HEK293 (cell line): ENCODE results near the gene NOC2L.

ENCODE experiments used
- BCL11A ChIP-seq: fragments of 450-650 bp; formaldehyde crosslinking; IDR thresholded peaks from 2 replicates; pipeline ENCODE4 v1.5.1; 2016; ENCODE audit warnings: low read depth, missing biosample characterization, missing genetic modification characterization
- KLF10 ChIP-seq: fragments of 450-650 bp; IDR thresholded peaks from 2 replicates; pipeline ENCODE4 v1.5.1; 2018; ENCODE audit warnings: missing biosample characterization, mild to moderate bottlenecking, missing genetic modification characterization
- MYNN ChIP-seq: fragments of 450-650 bp; formaldehyde crosslinking; IDR thresholded peaks from 2 replicates; pipeline ENCODE4 v1.5.1; 2016; ENCODE audit warnings: missing biosample characterization, missing genetic modification characterization, borderline replicate concordance
- MZF1 ChIP-seq: fragments of 450-650 bp; formaldehyde crosslinking; IDR thresholded peaks from 2 replicates; pipeline ENCODE4 v1.5.1; 2017; ENCODE audit warnings: missing biosample characterization, missing genetic modification characterization, borderline replicate concordance
- OSR2 ChIP-seq: fragments of 450-650 bp; formaldehyde crosslinking; IDR thresholded peaks from 2 replicates; pipeline ENCODE4 v1.5.1; 2016; ENCODE audit warnings: missing biosample characterization, missing genetic modification characterization
- PRDM1 ChIP-seq: fragments of 450-650 bp; formaldehyde crosslinking; IDR thresholded peaks from 2 replicates; pipeline ENCODE4; 2016; ENCODE audit warnings: missing biosample characterization, missing genetic modification characterization
- RBAK ChIP-seq: fragments of 450-650 bp; formaldehyde crosslinking; IDR thresholded peaks from 2 replicates; pipeline ENCODE4 v1.5.1; 2016; ENCODE audit warnings: missing biosample characterization, missing genetic modification characterization
- REPIN1 ChIP-seq: fragments of 450-650 bp; formaldehyde crosslinking; IDR thresholded peaks from 2 replicates; pipeline ENCODE4 v1.5.1; 2017; ENCODE audit warnings: missing biosample characterization, missing genetic modification characterization, low read depth
- SALL2 ChIP-seq: fragments of 450-650 bp; formaldehyde crosslinking; IDR thresholded peaks from 2 replicates; pipeline ENCODE4 v1.5.0; 2017; ENCODE audit warnings: missing biosample characterization, mild to moderate bottlenecking, missing genetic modification characterization, borderline replicate concordance
- SP2 ChIP-seq: fragments of 450-650 bp; formaldehyde crosslinking; IDR thresholded peaks from 2 replicates; pipeline ENCODE4 v1.5.1; 2016; ENCODE audit warnings: missing biosample characterization, missing genetic modification characterization
- YY1 ChIP-seq: fragments of 450-650 bp; formaldehyde crosslinking; IDR thresholded peaks from 2 replicates; pipeline ENCODE4 v1.5.1; 2018; ENCODE audit warnings: missing biosample characterization, missing genetic modification characterization
- ZBTB48 ChIP-seq: fragments of 450-650 bp; formaldehyde crosslinking; IDR thresholded peaks from 2 replicates; pipeline ENCODE4 v1.5.1; 2016; ENCODE audit warnings: missing biosample characterization, missing genetic modification characterization
- ZNF138 ChIP-seq: fragments of 450-650 bp; formaldehyde crosslinking; IDR thresholded peaks from 2 replicates; pipeline ENCODE4 v1.5.1; 2016; ENCODE audit warnings: missing biosample characterization, missing genetic modification characterization, borderline replicate concordance
- ZNF175 ChIP-seq: fragments of 450-650 bp; formaldehyde crosslinking; IDR thresholded peaks from 2 replicates; pipeline ENCODE4 v1.5.1; 2016; ENCODE audit warnings: missing biosample characterization, missing genetic modification characterization
- ZNF184 ChIP-seq: fragments of 450-650 bp; IDR thresholded peaks from 2 replicates; pipeline ENCODE4 v1.5.1; 2018; ENCODE audit warnings: missing biosample characterization, mild to moderate bottlenecking, missing genetic modification characterization
- ZNF239 ChIP-seq: fragments of 450-650 bp; formaldehyde crosslinking; IDR thresholded peaks from 2 replicates; pipeline ENCODE4 v1.5.1; 2016; ENCODE audit warnings: missing biosample characterization, missing genetic modification characterization
- ZNF324 ChIP-seq: fragments of 450-650 bp; formaldehyde crosslinking; IDR thresholded peaks from 2 replicates; pipeline ENCODE4 v1.5.1; 2016; ENCODE audit warnings: missing biosample characterization, missing genetic modification characterization
- ZNF350 ChIP-seq: fragments of 450-650 bp; formaldehyde crosslinking; IDR thresholded peaks from 2 replicates; pipeline ENCODE4 v1.5.0; 2017; ENCODE audit warnings: missing biosample characterization, mild to moderate bottlenecking, missing genetic modification characterization
- ZNF416 ChIP-seq: fragments of 450-650 bp; formaldehyde crosslinking; IDR thresholded peaks from 2 replicates; pipeline ENCODE4 v1.5.1; 2016; ENCODE audit warnings: missing biosample characterization, missing genetic modification characterization
- ZNF473 ChIP-seq: fragments of 450-650 bp; formaldehyde crosslinking; IDR thresholded peaks from 2 replicates; pipeline ENCODE4 v1.5.1; 2017; ENCODE audit warnings: missing biosample characterization, missing genetic modification characterization
- ZNF514 ChIP-seq: fragments of 450-650 bp; formaldehyde crosslinking; IDR thresholded peaks from 2 replicates; pipeline ENCODE4 v1.5.1; 2016; ENCODE audit warnings: missing biosample characterization, missing genetic modification characterization
- ZNF530 ChIP-seq: fragments of 450-650 bp; formaldehyde crosslinking; IDR thresholded peaks from 2 replicates; pipeline ENCODE4 v1.5.1; 2016; ENCODE audit warnings: low read depth, missing biosample characterization, missing genetic modification characterization
- ZNF549 ChIP-seq: fragments of 450-650 bp; IDR thresholded peaks from 2 replicates; pipeline ENCODE4 v1.5.1; 2018; ENCODE audit warnings: missing biosample characterization, missing genetic modification characterization, mild to moderate bottlenecking, inconsistent platforms, moderate library complexity
- ZNF560 ChIP-seq: fragments of 450-650 bp; formaldehyde crosslinking; IDR thresholded peaks from 2 replicates; pipeline ENCODE4 v1.5.1; 2017; ENCODE audit warnings: missing biosample characterization, missing genetic modification characterization, borderline replicate concordance
- ZNF76 ChIP-seq: fragments of 450-650 bp; formaldehyde crosslinking; IDR thresholded peaks from 2 replicates; pipeline ENCODE4; 2016; ENCODE audit warnings: low read depth, missing biosample characterization, missing genetic modification characterization, borderline replicate concordance
- ZNF785 ChIP-seq: fragments of 450-650 bp; formaldehyde crosslinking; IDR thresholded peaks from 2 replicates; pipeline ENCODE4 v1.5.1; 2016; ENCODE audit warnings: missing biosample characterization, missing genetic modification characterization
- TF ChIP-seq, protein P1 (sequence below): fragments of 450-650 bp; formaldehyde crosslinking; IDR thresholded peaks from 2 replicates; pipeline ENCODE4 v1.5.1; 2016; ENCODE audit warnings: missing biosample characterization, missing genetic modification characterization
- TF ChIP-seq, protein P2 (sequence below): IDR thresholded peaks from 2 replicates; pipeline ENCODE4 v1.6.1; 2011; ENCODE audit warnings: mild to moderate bottlenecking, low read depth, low read length, borderline replicate concordance
- TF ChIP-seq, protein P3 (sequence below): fragments of 450-650 bp; formaldehyde crosslinking; IDR thresholded peaks from 2 replicates; pipeline ENCODE4 v1.5.1; 2016; ENCODE audit warnings: missing biosample characterization, missing genetic modification characterization
- TF ChIP-seq, protein P4 (sequence below): fragments of 450-650 bp; formaldehyde crosslinking; IDR thresholded peaks from 2 replicates; pipeline ENCODE4 v1.5.1; 2016; ENCODE audit warnings: missing biosample characterization, missing genetic modification characterization
- TF ChIP-seq, protein P5 (sequence below): fragments of 450-650 bp; formaldehyde crosslinking; IDR thresholded peaks from 2 replicates; pipeline ENCODE4 v1.5.1; 2016; ENCODE audit warnings: missing biosample characterization, missing genetic modification characterization
- TF ChIP-seq, protein P6 (sequence below): fragments of 450-650 bp; formaldehyde crosslinking; IDR thresholded peaks from 2 replicates; pipeline ENCODE4 v1.5.1; 2016; ENCODE audit warnings: missing biosample characterization, missing genetic modification characterization

The NOC2L gene

DNA sequence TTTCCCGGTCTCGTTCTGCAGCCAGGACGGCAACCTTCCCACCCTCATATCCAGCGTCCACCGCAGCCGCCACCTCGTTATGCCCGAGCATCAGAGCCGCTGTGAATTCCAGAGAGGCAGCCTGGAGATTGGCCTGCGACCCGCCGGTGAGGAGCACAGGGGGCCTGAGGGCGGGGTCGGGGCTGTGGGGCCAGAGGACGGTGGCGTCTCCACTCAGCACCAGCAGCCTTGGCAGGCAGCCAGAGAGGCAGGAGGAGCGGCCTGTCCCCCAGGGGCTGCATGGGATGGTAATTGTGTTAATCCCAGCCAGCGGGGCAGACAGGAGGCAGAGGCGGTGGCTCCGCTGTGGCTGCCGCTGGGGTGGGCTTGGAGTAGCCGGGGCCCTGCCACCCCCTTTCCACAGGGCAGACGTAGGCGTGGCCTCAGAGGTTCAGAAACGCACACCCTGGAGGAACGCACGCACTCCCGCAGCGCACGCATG is 23.3 kb downstream of the NOC2L start (continued):
- no peak for TF ChIP-seq ZNF138 (tag by site-specific recombination)
- no peak for TF ChIP-seq ZNF473 (tag by site-specific recombination)
- TF ChIP-seq, protein P1, sequence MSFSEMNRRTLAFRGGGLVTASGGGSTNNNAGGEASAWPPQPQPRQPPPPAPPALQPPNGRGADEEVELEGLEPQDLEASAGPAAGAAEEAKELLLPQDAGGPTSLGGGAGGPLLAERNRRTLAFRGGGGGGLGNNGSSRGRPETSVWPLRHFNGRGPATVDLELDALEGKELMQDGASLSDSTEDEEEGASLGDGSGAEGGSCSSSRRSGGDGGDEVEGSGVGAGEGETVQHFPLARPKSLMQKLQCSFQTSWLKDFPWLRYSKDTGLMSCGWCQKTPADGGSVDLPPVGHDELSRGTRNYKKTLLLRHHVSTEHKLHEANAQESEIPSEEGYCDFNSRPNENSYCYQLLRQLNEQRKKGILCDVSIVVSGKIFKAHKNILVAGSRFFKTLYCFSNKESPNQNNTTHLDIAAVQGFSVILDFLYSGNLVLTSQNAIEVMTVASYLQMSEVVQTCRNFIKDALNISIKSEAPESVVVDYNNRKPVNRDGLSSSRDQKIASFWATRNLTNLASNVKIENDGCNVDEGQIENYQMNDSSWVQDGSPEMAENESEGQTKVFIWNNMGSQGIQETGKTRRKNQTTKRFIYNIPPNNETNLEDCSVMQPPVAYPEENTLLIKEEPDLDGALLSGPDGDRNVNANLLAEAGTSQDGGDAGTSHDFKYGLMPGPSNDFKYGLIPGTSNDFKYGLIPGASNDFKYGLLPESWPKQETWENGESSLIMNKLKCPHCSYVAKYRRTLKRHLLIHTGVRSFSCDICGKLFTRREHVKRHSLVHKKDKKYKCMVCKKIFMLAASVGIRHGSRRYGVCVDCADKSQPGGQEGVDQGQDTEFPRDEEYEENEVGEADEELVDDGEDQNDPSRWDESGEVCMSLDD: peak; percentile 43
- 0 out of 2 replicates have a peak, but pooled peaks have one; percentile 35 for TF ChIP-seq SP2 (tag by site-specific recombination)
- no peak for TF ChIP-seq ZNF560 (tag by site-specific recombination)
- TF ChIP-seq, protein P2, sequence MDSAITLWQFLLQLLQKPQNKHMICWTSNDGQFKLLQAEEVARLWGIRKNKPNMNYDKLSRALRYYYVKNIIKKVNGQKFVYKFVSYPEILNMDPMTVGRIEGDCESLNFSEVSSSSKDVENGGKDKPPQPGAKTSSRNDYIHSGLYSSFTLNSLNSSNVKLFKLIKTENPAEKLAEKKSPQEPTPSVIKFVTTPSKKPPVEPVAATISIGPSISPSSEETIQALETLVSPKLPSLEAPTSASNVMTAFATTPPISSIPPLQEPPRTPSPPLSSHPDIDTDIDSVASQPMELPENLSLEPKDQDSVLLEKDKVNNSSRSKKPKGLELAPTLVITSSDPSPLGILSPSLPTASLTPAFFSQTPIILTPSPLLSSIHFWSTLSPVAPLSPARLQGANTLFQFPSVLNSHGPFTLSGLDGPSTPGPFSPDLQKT: no peak
- no peak for TF ChIP-seq REPIN1 (tag by site-specific recombination)
- TF ChIP-seq ZNF175 (tag by site-specific recombination): no peak
- TF ChIP-seq SALL2 (tag by site-specific recombination): no peak
- peak; percentile 77; the same call in 1 of the 2 replicates for TF ChIP-seq KLF10 (tag by site-specific recombination)
- no peak for TF ChIP-seq ZNF350 (tag by site-specific recombination)
- no peak for TF ChIP-seq ZNF416 (tag by site-specific recombination)
- no peak for TF ChIP-seq MYNN (tag by site-specific recombination)
- no peak for TF ChIP-seq ZNF549 (tag by site-specific recombination)
- TF ChIP-seq OSR2 (tag by site-specific recombination): peak; percentile 99
- TF ChIP-seq, protein P3, sequence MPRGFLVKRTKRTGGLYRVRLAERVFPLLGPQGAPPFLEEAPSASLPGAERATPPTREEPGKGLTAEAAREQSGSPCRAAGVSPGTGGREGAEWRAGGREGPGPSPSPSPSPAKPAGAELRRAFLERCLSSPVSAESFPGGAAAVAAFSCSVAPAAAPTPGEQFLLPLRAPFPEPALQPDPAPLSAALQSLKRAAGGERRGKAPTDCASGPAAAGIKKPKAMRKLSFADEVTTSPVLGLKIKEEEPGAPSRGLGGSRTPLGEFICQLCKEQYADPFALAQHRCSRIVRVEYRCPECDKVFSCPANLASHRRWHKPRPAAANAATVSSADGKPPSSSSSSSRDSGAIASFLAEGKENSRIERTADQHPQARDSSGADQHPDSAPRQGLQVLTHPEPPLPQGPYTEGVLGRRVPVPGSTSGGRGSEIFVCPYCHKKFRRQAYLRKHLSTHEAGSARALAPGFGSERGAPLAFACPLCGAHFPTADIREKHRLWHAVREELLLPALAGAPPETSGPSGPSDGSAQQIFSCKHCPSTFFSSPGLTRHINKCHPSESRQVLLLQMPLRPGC (tag by site-specific recombination): peak; percentile 49
- TF ChIP-seq ZNF785 (tag by site-specific recombination): no peak
- no peak for TF ChIP-seq ZNF324
- TF ChIP-seq ZNF530: no peak
- no peak for TF ChIP-seq ZNF184
- no peak for TF ChIP-seq PRDM1
- TF ChIP-seq ZNF239: no peak
- no peak for TF ChIP-seq YY1 (tag by site-specific recombination)
- TF ChIP-seq BCL11A (tag by site-specific recombination): peak; percentile 75
- no peak for TF ChIP-seq RBAK (tag by site-specific recombination)
- TF ChIP-seq, protein P4, sequence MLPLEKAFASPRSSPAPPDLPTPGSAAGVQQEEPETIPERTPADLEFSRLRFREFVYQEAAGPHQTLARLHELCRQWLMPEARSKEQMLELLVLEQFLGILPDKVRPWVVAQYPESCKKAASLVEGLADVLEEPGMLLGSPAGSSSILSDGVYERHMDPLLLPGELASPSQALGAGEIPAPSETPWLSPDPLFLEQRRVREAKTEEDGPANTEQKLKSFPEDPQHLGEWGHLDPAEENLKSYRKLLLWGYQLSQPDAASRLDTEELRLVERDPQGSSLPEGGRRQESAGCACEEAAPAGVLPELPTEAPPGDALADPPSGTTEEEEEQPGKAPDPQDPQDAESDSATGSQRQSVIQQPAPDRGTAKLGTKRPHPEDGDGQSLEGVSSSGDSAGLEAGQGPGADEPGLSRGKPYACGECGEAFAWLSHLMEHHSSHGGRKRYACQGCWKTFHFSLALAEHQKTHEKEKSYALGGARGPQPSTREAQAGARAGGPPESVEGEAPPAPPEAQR: no peak
- TF ChIP-seq, protein P5, sequence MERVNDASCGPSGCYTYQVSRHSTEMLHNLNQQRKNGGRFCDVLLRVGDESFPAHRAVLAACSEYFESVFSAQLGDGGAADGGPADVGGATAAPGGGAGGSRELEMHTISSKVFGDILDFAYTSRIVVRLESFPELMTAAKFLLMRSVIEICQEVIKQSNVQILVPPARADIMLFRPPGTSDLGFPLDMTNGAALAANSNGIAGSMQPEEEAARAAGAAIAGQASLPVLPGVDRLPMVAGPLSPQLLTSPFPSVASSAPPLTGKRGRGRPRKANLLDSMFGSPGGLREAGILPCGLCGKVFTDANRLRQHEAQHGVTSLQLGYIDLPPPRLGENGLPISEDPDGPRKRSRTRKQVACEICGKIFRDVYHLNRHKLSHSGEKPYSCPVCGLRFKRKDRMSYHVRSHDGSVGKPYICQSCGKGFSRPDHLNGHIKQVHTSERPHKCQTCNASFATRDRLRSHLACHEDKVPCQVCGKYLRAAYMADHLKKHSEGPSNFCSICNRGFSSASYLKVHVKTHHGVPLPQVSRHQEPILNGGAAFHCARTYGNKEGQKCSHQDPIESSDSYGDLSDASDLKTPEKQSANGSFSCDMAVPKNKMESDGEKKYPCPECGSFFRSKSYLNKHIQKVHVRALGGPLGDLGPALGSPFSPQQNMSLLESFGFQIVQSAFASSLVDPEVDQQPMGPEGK (tag by site-specific recombination): peak; percentile 96
- no peak for TF ChIP-seq ZNF514
- TF ChIP-seq, protein P6, sequence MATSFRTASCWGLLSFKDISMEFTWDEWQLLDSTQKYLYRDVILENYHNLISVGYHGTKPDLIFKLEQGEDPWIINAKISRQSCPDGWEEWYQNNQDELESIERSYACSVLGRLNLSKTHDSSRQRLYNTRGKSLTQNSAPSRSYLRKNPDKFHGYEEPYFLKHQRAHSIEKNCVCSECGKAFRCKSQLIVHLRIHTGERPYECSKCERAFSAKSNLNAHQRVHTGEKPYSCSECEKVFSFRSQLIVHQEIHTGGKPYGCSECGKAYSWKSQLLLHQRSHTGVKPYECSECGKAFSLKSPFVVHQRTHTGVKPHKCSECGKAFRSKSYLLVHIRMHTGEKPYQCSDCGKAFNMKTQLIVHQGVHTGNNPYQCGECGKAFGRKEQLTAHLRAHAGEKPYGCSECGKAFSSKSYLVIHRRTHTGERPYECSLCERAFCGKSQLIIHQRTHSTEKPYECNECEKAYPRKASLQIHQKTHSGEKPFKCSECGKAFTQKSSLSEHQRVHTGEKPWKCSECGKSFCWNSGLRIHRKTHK (tag by site-specific recombination): no peak
- TF ChIP-seq ZNF76: peak; percentile 49; the same call in 1 of the 2 replicates
- no peak for TF ChIP-seq ZBTB48
- TF ChIP-seq MZF1 (tag by site-specific recombination): no peak
